GM19035 (cell line): ENCODE results near the gene WDR54.

Experiments
- ATAC-seq: cut with Tn5 transposase; IDR thresholded peaks from one replicate; pipeline ENCODE4 v1.9.1; 2021; ENCODE audit not compliant: unreplicated experiment

The WDR54 gene

DNA sequence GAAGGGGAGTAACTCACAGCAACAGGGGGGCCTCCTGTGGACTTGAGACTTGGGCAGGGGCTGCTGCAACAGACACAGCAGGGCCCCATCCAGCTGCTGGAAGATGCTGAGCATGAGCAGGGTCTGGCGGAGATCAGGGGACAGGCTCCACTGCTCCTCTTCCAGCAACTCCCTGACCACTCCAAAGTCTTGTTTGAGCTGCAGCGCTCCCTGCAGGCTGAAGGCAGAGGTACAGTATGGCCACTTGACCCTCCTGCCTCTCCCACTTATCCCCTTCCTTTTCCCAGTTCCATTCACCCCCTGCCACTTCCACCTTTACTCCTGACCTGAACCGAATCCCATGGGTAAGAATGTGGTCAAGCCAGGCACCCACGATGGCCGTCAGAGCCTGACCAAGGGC is 53.4 kb downstream of the WDR54 start:
- no peak for ATAC-seq
